Naive thymus-derived CD4-positive, alpha-beta T cell (primary cell): ENCODE data around the gene MT1F. TPM values are rescaled to one million over a fixed set of nuclear protein-coding genes. Genes with fewer than 3 reads are reported as not detected.
A peak's percentile ranks its signal among the peaks of the same experiment; 100 is the strongest.

Experiments
- ATAC-seq: fragments of 150-1000 bp; cut with Tn5 transposase; 2 replicates; pipeline ENCODE4 v1.10.0; 2021; ENCODE audit warnings: mild to moderate bottlenecking, moderate library complexity
- CTCF ChIA-PET: fragments of 350-600 bp; sonication (Branson Sonifier 250); formaldehyde crosslinking; loops from one replicate; lab custom pipeline; 2021; ENCODE audit warnings: antibody characterized with exemption; lab: Charles Lee
- POLR2A ChIA-PET: fragments of 350-600 bp; sonication (Branson Sonifier 250); formaldehyde crosslinking; loops from one replicate; lab custom pipeline; 2021; ENCODE audit warnings: antibody characterized with exemption, inconsistent platforms; lab: Charles Lee
- DNase-seq, 9 donors: peaks; one replicate each; pipeline versions ENCODE4 v3.0.0 to v3.0.0-alpha.2; 2020 to 2022; ENCODE audit warnings: mixed read lengths in 1 of 9
- H3K27ac ChIP-seq: one replicate; pipeline ENCODE4 v1.7.0; 2013; ENCODE audit warnings: mild to moderate bottlenecking, low read depth, low read length, moderate library complexity
- H3K27me3 ChIP-seq, 2 donors: one replicate each; pipeline ENCODE4 v1.7.0; 2013; ENCODE audit warnings: low read length in 2 of 2, mild to moderate bottlenecking in 2 of 2, moderate library complexity in 2 of 2; ENCODE audit not compliant: control insufficient read depth in 2 of 2, insufficient read depth in 2 of 2
- H3K36me3 ChIP-seq, 3 experiments: 1 replicate in 2 of 3; 2 replicates in 1 of 3; pipeline ENCODE4 v1.7.0; 2013; ENCODE audit warnings: low read length in 3 of 3, mild to moderate bottlenecking in 3 of 3, moderate library complexity in 1 of 3; ENCODE audit not compliant: insufficient read depth in 3 of 3, control insufficient read depth in 2 of 3
- H3K4me1 ChIP-seq, 2 donors: one replicate each; pipeline ENCODE4 v1.7.0; 2013; ENCODE audit warnings: low read length in 2 of 2, mild to moderate bottlenecking in 2 of 2, moderate library complexity in 1 of 2; ENCODE audit not compliant: control insufficient read depth in 2 of 2, insufficient read depth in 2 of 2
- H3K4me3 ChIP-seq: 2 replicates; pipeline ENCODE4 v1.7.0; 2013; ENCODE audit warnings: mild to moderate bottlenecking, low read length
- H3K9me3 ChIP-seq, 3 experiments: 1 replicate in 2 of 3; 2 replicates in 1 of 3; pipeline ENCODE4 v1.7.0; 2013; ENCODE audit warnings: low read length in 3 of 3; ENCODE audit not compliant: control insufficient read depth in 2 of 3
- H3K27ac Mint-ChIP-seq, 9 donors: one replicate each; pipeline ENCODE4 v1.8.0; 2020 to 2022; ENCODE audit warnings: mixed read lengths in 9 of 9, mild to moderate bottlenecking in 8 of 9, moderate library complexity in 5 of 9, inconsistent platforms in 2 of 9
- H3K27me3 Mint-ChIP-seq, 5 donors: one replicate each; pipeline ENCODE4 v1.8.0; 2021 to 2022; ENCODE audit warnings: mixed read lengths in 5 of 5, mild to moderate bottlenecking in 1 of 5
- H3K36me3 Mint-ChIP-seq, 5 donors: one replicate each; pipeline ENCODE4 v1.8.0; 2020 to 2022; ENCODE audit warnings: mixed read lengths in 5 of 5, mild to moderate bottlenecking in 3 of 5, inconsistent platforms in 1 of 5
- H3K4me1 Mint-ChIP-seq, 7 donors: one replicate each; pipeline ENCODE4 v1.8.0; 2020 to 2022; ENCODE audit warnings: mixed read lengths in 7 of 7, mild to moderate bottlenecking in 3 of 7, inconsistent platforms in 1 of 7
- H3K4me3 Mint-ChIP-seq, 10 donors: one replicate each; pipeline ENCODE4 v1.8.0; 2020 to 2022; ENCODE audit warnings: mild to moderate bottlenecking in 10 of 10, mixed read lengths in 10 of 10, moderate library complexity in 6 of 10, inconsistent platforms in 2 of 10
- H3K9me3 Mint-ChIP-seq, 11 donors: one replicate each; pipeline ENCODE4 v1.8.0; 2020 to 2022; ENCODE audit warnings: mixed read lengths in 11 of 11, mild to moderate bottlenecking in 4 of 11, inconsistent platforms in 1 of 11, moderate library complexity in 1 of 11
- intact Hi-C, 2 donors: fragments of 100-400 bp; cut with micrococcal nuclease; formaldehyde crosslinking; loops; one replicate each; pipeline ENCODE4 v1.15.1; 2023
- polyA plus RNA-seq, 2 donors: library from polyadenylated mRNA; unstranded; fragments of 300-500 nt; fragmentation: Illumina TruSeq; gene quantifications; one replicate each; pipeline ENCODE4 v1.2.3, GENCODE V29; 2021
- total RNA-seq, 6 experiments: library from RNA in 5 of 6; stranded (reverse) in 5 of 6; gene quantifications; 1 replicate in 5 of 6; 2 replicates in 1 of 6; pipeline ENCODE4 v1.2.3 and lab custom pipeline; 2021 to 2026

MT1F gene
- total and polyA plus RNA-seq, 7 experiments from 2014 or later: 5.6 to 42.4 (median 8.9) TPM

- intact Hi-C loops: no loop called here
- CTCF ChIA-PET: no interaction called here
- peaks cover 64 to 90% (median 67%) of the 10 kb centered on the region in 5 donors for H3K27me3 Mint-ChIP-seq
- Histone ChIP-seq H3K36me3 (no peaks in the 10 kb centered on the region), H3K9me3 (no peaks in the 10 kb centered on the region), H3K4me3 (no peak overlapping the region), H3K27me3 (peaks cover 7 to 23% of the 10 kb centered on the region in 2 donors), H3K27ac (no peak overlapping the region), H3K4me1 (peaks cover 7 to 23% of the 10 kb centered on the region in 2 donors)
- no peak overlapping the region for H3K27ac Mint-ChIP-seq
- no peak for ATAC-seq
- POLR2A ChIA-PET: interaction anchor here (0.9 kb wide), 1 partner anchor 11 kb away, joined by 4 read pairs; no protein-coding TSS in a partner anchor
- peaks cover 0 to 4% (median 0%) of the 10 kb centered on the region in 11 donors for H3K9me3 Mint-ChIP-seq
- H3K36me3 Mint-ChIP-seq: peaks cover 0 to 2% (median 0%) of the 10 kb centered on the region in 5 donors
- no peak for DNase-seq
- H3K4me3 Mint-ChIP-seq: no peak overlapping the region
- H3K4me1 Mint-ChIP-seq: peaks cover 27 to 55% (median 38%) of the 10 kb centered on the region in 7 donors
Measured at GRCh38 chr16:56639045-56639444, 18.7 kb upstream of the MT1F start.

GRCh38 chr16:56640076-56640475, 17.7 kb upstream of the MT1F start:
- POLR2A ChIA-PET: interaction anchor here (1.0 kb wide), 1 partner anchor 122 kb away, joined by 3 read pairs; no protein-coding TSS in a partner anchor
- no peaks in the 10 kb centered on the region for H3K36me3 ChIP-seq
- ATAC-seq (no peak), DNase-seq (no peak)
- H3K27ac ChIP-seq: no peak overlapping the region
- H3K9me3 ChIP-seq: no peaks in the 10 kb centered on the region
- Mint-ChIP-seq H3K4me1 (peaks cover 28 to 56% (median 35%) of the 10 kb centered on the region in 7 donors), H3K4me3 (peak overlapping the region in 1 of 10 donors; percentile 30), H3K9me3 (peaks cover 0 to 2% (median 0%) of the 10 kb centered on the region in 11 donors), H3K36me3 (no peaks in the 10 kb centered on the region), H3K27ac (no peak overlapping the region), H3K27me3 (peaks cover 54 to 85% (median 57%) of the 10 kb centered on the region in 5 donors)
- intact Hi-C loops: loop anchor here in 1 of 2 donors (5.0 kb wide), 1 partner anchor 42 kb away; the partner anchor contains the start of gene MT1X
- no peak overlapping the region for H3K4me3 ChIP-seq
- peaks cover 11 to 21% of the 10 kb centered on the region in 2 donors for H3K4me1 ChIP-seq
- CTCF ChIA-PET: no interaction called here
- H3K27me3 ChIP-seq: peaks cover 4 to 14% of the 10 kb centered on the region in 2 donors

GRCh38 chr16:56641166-56641565, 16.6 kb upstream of the MT1F start:
- CTCF ChIA-PET: interaction anchor here (0.5 kb wide), 1 partner anchor 105 kb away, joined by 5 read pairs; no protein-coding TSS in a partner anchor
- H3K9me3 Mint-ChIP-seq: peaks cover 0 to 2% (median 0%) of the 10 kb centered on the region in 11 donors
- no peak for ATAC-seq
- H3K4me3 Mint-ChIP-seq: no peak overlapping the region
- Histone ChIP-seq H3K4me1 (peaks cover 11 to 16% of the 10 kb centered on the region in 2 donors), H3K4me3 (no peak overlapping the region), H3K9me3 (no peaks in the 10 kb centered on the region), H3K27ac (no peak overlapping the region), H3K36me3 (no peaks in the 10 kb centered on the region), H3K27me3 (peaks cover 4 to 10% of the 10 kb centered on the region in 2 donors)
- POLR2A ChIA-PET: no interaction called here
- H3K27ac Mint-ChIP-seq: no peak overlapping the region
- H3K4me1 Mint-ChIP-seq: peaks cover 21 to 48% (median 33%) of the 10 kb centered on the region in 7 donors
- DNase-seq: no peak
- peaks cover 47 to 85% (median 49%) of the 10 kb centered on the region in 5 donors for H3K27me3 Mint-ChIP-seq
- intact Hi-C loops: loop anchor here in 1 of 2 donors (5.0 kb wide), 1 partner anchor 41 kb away; the partner anchor contains the start of gene MT1X
- H3K36me3 Mint-ChIP-seq: no peaks in the 10 kb centered on the region

GRCh38 chr16:56643080-56643778, 14.5 kb upstream of the MT1F start:
- ChIA-PET POLR2A (interaction anchor here (0.9 to 1.7 kb wide), 7 partner anchors 9 to 39 kb away, joined by 3 to 9 read pairs (median 5); partner anchors contain the start of genes MT1X and MT2A), CTCF (interaction anchor here (0.7 to 2.5 kb wide), 11 partner anchors 19 to 208 kb away, joined by 3 to 10 read pairs (median 3); partner anchors contain the start of gene MT1X)
- peaks cover 28 to 84% (median 34%) of the 10 kb centered on the region in 5 donors for H3K27me3 Mint-ChIP-seq
- Histone ChIP-seq H3K27me3 (peaks cover 0 to 4% of the 10 kb centered on the region in 2 donors), H3K4me1 (peaks cover 11 to 16% of the 10 kb centered on the region in 2 donors), H3K9me3 (no peaks in the 10 kb centered on the region), H3K36me3 (no peaks in the 10 kb centered on the region), H3K4me3 (peak overlapping the region; percentile 48), H3K27ac (peak overlapping the region; percentile 40)
- peaks cover 0 to 2% (median 0%) of the 10 kb centered on the region in 11 donors for H3K9me3 Mint-ChIP-seq
- H3K27ac Mint-ChIP-seq: peak overlapping the region in 5 of 9 donors; percentile 37 to 67 (median 54)
- peak; percentile 42 to 79 (median 57) for DNase-seq
- no peaks in the 10 kb centered on the region for H3K36me3 Mint-ChIP-seq
- peak overlapping the region; percentile 60 to 84 (median 80) for H3K4me3 Mint-ChIP-seq
- peaks cover 15 to 31% (median 25%) of the 10 kb centered on the region in 7 donors for H3K4me1 Mint-ChIP-seq
- intact Hi-C loops: loop anchor here (1.0 to 5.0 kb wide), 12 partner anchors 14 to 129 kb away; partner anchors contain the start of genes MT1E (in 2 of the 2), MT1F (in 2 of the 2), MT1X (in 2 of the 2) and MT2A (in 2 of the 2)
- ATAC-seq: peak; percentile 99

GRCh38 chr16:56643833-56644232, 13.9 kb upstream of the MT1F start:
- DNase-seq: no peak
- no peaks in the 10 kb centered on the region for H3K9me3 ChIP-seq
- intact Hi-C loops: loop anchor here (1.0 to 5.0 kb wide), 12 partner anchors 13 to 130 kb away; partner anchors contain the start of genes MT1E (in 2 of the 2), MT1F (in 2 of the 2), MT1X (in 2 of the 2) and MT2A (in 2 of the 2)
- H3K4me1 ChIP-seq: peaks cover 11 to 16% of the 10 kb centered on the region in 2 donors
- H3K4me3 ChIP-seq: peak overlapping the region; percentile 48
- Mint-ChIP-seq H3K9me3 (peaks cover 0 to 2% (median 0%) of the 10 kb centered on the region in 11 donors), H3K27ac (peak overlapping the region in 6 of 9 donors; percentile 32 to 85 (median 54)), H3K27me3 (peaks cover 23 to 84% (median 34%) of the 10 kb centered on the region in 5 donors), H3K4me1 (peaks cover 15 to 28% (median 23%) of the 10 kb centered on the region in 7 donors), H3K36me3 (no peaks in the 10 kb centered on the region), H3K4me3 (peak overlapping the region; percentile 60 to 84 (median 80))
- ChIA-PET POLR2A (interaction anchor here (0.9 to 1.7 kb wide), 7 partner anchors 9 to 39 kb away, joined by 3 to 9 read pairs (median 5); partner anchors contain the start of genes MT1X and MT2A), CTCF (interaction anchor here (1.0 to 2.5 kb wide), 8 partner anchors 19 to 67 kb away, joined by 3 to 10 read pairs (median 6); partner anchors contain the start of gene MT1X)
- no peak for ATAC-seq
- peak overlapping the region; percentile 40 for H3K27ac ChIP-seq
- peaks cover 2 to 4% of the 10 kb centered on the region in 2 donors for H3K27me3 ChIP-seq
- no peaks in the 10 kb centered on the region for H3K36me3 ChIP-seq

GRCh38 chr16:56645311-56645710, 12.4 kb upstream of the MT1F start:
- DNase-seq (no peak), ATAC-seq (no peak)
- Histone ChIP-seq H3K9me3 (no peaks in the 10 kb centered on the region), H3K4me1 (peaks cover 11 to 16% of the 10 kb centered on the region in 2 donors), H3K27ac (no peak overlapping the region), H3K4me3 (no peak overlapping the region), H3K36me3 (no peaks in the 10 kb centered on the region), H3K27me3 (peaks cover 0 to 8% of the 10 kb centered on the region in 2 donors)
- ChIA-PET CTCF (interaction anchor here (0.7 kb wide), 1 partner anchor 19 kb away, joined by 4 read pairs; no protein-coding TSS in a partner anchor), POLR2A (no interaction called here)
- Mint-ChIP-seq H3K4me1 (peaks cover 15 to 28% (median 23%) of the 10 kb centered on the region in 7 donors), H3K27ac (no peak overlapping the region), H3K36me3 (no peaks in the 10 kb centered on the region), H3K9me3 (peaks cover 0 to 2% (median 0%) of the 10 kb centered on the region in 11 donors), H3K27me3 (peaks cover 10 to 77% (median 20%) of the 10 kb centered on the region in 5 donors), H3K4me3 (no peak overlapping the region)
- intact Hi-C loops: no loop called here
